GM18873 (cell line): ENCODE data around the gene ZNF165.
"Not testable (repeated sequence)": the region's sequence is repeated elsewhere in the genome, so short reads cannot be mapped to it uniquely, and the experiment has no call there.

Experiments
- ATAC-seq: cut with Tn5 transposase; IDR thresholded peaks from one replicate; pipeline ENCODE4 v1.9.1; 2021; ENCODE audit warnings: mild to moderate bottlenecking, moderate library complexity, moderate number of reproducible peaks; ENCODE audit not compliant: unreplicated experiment, low FRiP score

The ZNF165 gene

DNA sequence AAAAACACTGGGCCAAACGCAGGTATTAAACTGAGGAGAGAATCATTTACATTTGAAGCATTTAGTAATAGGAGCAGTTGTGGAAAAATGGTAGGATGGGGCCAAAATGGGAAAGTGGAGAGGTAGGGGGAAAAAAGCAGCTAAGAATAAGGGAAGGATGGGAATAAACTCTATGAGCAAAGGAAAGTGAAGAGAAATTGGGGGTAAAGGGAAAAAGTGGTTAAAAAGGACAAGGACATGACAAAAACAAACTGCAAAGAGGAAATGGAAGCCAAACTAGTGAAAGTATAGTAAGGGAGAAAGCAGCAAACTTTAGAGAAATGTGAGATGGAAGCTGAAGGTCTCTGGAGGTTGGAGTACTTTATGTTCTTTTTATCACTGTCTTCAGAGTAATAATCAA lies 37.8 kb downstream of the ZNF165 start:
- no peak for ATAC-seq

GRCh38 chr6:28121876-28122275 lies 41.5 kb downstream of the ZNF165 start:
- ATAC-seq = no peak

DNA sequence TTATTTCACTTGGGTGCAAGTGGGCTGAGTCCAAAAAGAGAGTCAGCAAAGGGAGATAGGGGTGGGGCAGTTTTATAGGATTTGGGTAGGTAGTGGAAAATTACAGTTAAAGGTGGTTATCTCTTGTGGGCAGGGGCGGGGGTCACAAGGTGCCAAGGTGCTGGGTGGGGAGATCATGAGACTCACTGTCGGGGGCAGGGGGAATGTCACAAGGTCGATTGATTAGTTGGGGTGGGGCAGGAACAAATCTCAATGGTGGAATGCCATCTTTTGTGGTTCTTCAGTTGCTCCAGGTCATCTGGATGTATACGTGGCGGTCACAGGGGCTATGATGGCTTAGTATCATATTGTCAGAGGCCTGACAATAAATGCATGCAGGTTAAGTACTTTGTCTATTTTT lies 41.9 kb downstream of the ZNF165 start:
- not testable (repeated sequence) for ATAC-seq

GRCh38 chr6:28124350-28124970 lies 44.1 kb downstream of the ZNF165 start, which contains the start of gene ZSCAN16:
ZSCAN16 (plus strand) TSS chr6:28124609; CDS start chr6:28125444, 835 bp downstream.
- peak; percentile 71 for ATAC-seq

DNA sequence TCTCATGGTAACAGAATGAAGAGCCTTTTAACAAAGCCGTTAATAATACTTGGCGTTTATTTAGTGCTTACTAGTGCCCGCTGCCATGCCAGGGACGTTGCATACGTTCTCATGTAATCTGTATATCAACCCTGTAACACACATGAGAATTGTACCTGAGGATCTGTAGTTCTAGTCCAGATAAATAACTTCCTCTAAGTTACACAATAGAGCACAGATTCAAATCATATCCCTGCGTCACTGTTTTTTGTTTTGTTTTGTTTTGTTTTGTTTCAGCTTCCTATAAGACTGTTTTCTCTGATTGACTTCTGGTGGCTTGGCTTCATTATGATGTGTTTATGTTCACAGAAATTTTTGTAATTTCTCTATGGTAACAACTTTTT lies 44.6 kb downstream of the ZNF165 start:
- ATAC-seq = peak; percentile 15

- no peak for ATAC-seq
Measured at GRCh38 chr6:28125401-28125800, 45.0 kb downstream of the ZNF165 start.

DNA sequence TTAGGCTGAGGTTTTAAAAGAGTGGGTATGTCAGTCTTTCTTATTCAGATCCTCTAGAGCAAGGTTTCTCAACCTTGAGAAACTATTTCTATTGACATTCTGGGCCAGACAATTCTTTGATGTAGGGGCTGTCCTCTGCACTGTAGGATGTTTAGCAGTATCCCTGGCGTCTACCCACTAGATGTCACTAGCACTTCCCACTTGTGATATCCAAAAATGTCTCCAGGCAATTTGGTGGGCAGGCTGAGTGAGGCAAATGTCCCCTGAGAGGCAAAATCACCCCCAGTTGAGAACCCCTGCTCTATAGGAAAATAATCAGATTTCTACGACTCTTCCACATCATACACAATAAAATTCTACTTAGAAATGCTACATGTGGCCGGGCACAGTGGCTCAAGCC lies 53.6 kb downstream of the ZNF165 start:
- ATAC-seq = no peak

DNA sequence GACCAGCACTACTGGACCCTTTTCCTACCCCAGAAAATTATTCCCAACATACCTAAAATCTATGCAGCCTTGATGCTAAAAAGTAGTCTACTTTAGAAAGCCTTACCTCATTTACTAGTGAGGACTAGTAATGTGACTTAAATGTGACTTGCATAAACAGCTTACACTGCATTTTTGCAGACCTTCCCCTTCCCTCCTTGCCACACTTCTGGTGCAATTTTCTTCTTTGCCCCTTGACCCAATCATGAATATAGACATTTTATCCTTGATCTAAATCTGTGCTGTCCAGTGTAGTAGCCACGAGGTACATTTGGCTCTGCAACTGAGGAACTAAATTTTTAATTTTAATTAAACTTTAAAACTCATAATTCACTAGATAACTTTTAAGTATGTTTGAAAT lies 54.3 kb downstream of the ZNF165 start:
- ATAC-seq = no peak

DNA sequence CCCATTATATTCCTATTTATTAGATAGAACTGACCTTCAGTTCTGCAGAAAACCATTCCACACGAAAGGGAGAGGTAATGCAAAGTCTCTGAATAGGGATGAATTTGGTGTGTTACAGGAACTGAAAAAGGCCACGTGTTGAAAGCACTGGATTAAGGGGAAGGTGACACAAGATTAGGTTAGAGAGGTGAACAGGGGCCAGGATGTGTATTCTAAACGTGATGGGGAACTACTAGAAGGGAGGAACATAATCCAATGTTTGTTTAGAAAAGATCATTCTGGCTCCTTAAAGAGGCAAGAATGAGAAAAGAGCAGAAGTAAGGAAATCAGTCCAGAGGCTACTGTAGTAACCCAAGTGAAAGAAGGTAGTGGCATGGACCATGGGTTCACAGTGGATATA lies 55.0 kb downstream of the ZNF165 start:
- ATAC-seq = no peak

GRCh38 chr6:28136585-28137504 lies 56.5 kb downstream of the ZNF165 start:
- ATAC-seq = no peak

DNA sequence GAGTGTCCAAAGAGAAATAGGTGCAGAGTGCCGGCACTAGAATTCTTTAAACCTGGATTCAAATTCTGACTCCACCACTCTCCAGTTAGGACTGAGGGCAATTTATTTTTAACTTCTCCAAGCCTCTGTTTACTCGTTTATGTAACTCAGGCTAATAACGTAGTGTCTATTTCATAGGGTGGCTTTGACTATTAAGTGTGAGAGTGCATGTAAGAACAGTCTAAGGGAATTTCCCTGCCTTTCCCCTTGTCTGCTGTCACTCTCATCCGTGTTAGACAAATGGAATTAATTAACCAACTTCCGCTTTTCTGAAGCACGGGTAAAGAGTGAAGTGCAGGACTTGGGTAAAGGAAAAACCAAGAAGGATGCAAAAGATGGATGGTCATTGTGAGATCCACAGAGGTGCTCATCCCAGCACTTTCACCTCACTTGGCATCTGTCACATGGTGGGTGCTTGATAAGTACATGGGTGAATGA lies 57.2 kb downstream of the ZNF165 start:
- no peak for ATAC-seq
